GM20000 (cell line): ENCODE measurements around the gene ARMH1.

Experiments used
- DNase-seq: peaks from one replicate; pipeline ENCODE4 v3.0.0; 2012; ENCODE audit warnings: low spot score
- CTCF ChIP-seq: IDR thresholded peaks from 2 replicates; pipeline ENCODE4 v1.5.1; 2012; ENCODE audit warnings: mild to moderate bottlenecking, control low read depth; ENCODE audit errors: extremely low read depth, missing control alignments

ARMH1 gene

GRCh38 chr1:44724955-44725698 is 50.6 kb downstream of the ARMH1 start:
- DNase-seq, result no peak
- no peak for TF ChIP-seq CTCF

- TF ChIP-seq CTCF, result peak; percentile 83
- DNase-seq, result peak; percentile 90
These were observed 56.4 kb downstream of the ARMH1 start, which contains the start of gene RNU5D-1 for GRCh38 chr1:44730741-44731512. Gene RNU5D-1 (minus strand): TSS chr1:44731170.

GRCh38 chr1:44733365-44733764 is 58.9 kb downstream of the ARMH1 start:
- DNase-seq, result no peak
- TF ChIP-seq CTCF, result no peak

GRCh38 chr1:44733784-44734183 is 59.3 kb downstream of the ARMH1 start:
- DNase-seq, result no peak

GRCh38 chr1:44735992-44736391 is 61.5 kb downstream of the ARMH1 start:
- TF ChIP-seq CTCF, result no peak

More at GRCh38 chr1:44733784-44734183, 59.3 kb downstream of the ARMH1 start:
- TF ChIP-seq CTCF, result no peak

GRCh38 chr1:44738953-44739306 is 64.4 kb downstream of the ARMH1 start:
- DNase-seq, result peak; percentile 25

More at GRCh38 chr1:44735992-44736391, 61.5 kb downstream of the ARMH1 start:
- no peak for DNase-seq

- peak; percentile 98 for DNase-seq
- TF ChIP-seq CTCF, result no peak
These were observed 65.0 kb downstream of the ARMH1 start, which contains the start of gene KIF2C for GRCh38 chr1:44739307-44740178. Gene KIF2C (plus strand): TSS chr1:44739837. CDS start chr1:44739933, 96 bp downstream.
